Fibroblast of skin of abdomen (primary cell): ENCODE measurements around the gene BMPR1A.
"Not testable (repeated sequence)": the region's sequence is repeated elsewhere in the genome, so short reads cannot be mapped to it uniquely, and the experiment has no call there.

Source experiments
- DNase-seq: peaks from one replicate; pipeline ENCODE4 v3.0.0-alpha.2; 2013

Gene BMPR1A

DNA sequence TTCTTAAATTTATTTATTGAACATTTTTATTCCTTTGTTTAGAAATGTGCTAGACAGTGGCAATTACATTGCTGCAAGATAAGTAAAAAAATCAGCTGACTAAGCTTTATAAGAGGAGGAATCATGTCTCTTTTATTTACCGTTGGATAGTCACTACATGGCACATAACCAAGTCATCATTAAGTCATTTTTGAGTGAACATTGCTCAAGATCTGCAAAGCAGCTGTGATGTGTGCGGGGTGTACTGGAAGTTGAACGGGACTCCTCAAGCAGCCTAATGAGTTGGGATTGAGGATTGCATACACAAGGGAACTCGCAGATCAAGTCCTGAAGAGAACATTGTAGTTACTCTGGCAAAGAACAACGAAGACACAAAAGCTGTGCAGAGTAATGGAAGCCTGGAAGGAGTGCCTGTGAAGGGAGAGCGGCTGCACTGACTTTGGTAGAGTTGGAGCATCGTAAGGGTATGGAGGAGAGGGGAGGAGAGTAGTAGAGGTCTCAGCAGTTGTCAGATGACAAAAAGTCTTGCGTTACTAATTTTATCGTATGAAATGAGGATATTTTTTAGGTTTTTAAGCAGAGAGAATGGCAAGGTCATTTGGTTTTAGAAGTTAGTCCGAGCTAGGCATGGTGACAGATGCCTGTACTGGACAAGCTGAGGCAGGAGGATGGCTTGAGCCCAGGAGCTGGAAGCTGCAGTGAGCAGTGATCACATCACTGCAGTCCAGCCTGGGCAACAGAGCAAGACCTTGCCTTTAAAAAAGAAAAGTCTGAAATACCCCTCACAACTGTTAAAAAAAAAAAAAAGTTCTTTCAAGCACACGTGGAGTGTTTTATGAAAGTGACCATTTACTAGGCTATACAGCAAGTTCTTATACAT lies 95.1 kb downstream of the BMPR1A start:
- DNase-seq: peak; percentile 84

DNA sequence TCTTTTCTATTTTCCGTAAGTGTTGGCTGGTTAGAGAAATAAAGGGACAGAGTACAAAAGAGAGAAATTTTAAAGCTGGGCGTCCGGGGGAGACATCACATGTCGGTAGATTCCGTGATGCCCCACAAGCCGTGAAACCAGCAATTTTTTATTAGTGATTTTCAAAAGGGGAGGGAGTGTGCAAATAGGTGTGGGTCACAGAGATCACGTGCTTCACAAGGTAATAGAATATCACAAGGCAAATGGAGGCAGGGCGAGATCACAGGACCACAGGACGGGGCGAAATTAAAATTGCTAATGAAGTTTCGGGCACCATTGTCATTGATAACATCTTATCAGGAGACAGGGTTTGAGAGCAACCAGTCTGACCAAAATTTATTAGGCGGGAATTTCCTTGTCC lies 97.2 kb downstream of the BMPR1A start:
- not testable (repeated sequence) for DNase-seq

DNA sequence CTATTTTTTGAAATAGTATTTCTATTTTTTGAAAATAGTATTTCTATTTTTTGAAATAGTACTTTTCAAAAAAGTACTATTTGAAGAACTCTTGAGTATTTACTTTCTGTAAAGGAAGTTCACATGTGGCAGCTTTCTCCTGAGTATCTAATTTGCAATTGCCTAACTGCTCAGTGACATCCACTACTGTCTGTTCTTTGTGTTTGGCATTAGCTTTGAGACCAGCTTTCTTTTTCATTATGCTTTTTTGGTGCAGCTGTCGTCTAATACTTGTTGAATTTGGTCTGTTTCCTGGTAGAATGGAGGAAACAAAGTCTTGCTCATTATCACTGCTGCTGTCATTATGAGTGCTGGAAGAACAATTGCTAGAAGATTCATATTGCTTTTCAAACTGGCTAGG lies 99.1 kb downstream of the BMPR1A start:
- no peak for DNase-seq

DNA sequence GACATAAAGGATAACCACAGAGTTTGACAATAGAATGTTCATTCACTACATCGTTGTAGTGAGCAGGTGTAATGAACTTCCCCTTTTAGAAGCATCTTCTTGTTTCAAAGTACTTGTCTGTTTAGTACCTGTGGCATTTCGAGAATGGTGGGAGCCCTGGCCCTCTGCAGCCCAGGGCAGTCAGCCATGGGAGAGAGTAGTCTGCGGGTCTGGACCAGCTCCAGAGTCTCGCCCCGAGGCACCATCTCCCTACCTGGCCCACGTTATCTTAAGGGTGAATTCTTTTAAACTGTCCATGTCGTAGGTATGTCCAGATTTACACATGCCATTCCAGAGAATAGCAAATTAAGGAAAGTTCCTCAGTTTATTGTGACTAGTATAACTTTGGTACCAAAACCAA lies 99.7 kb downstream of the BMPR1A start:
- DNase-seq: no peak

DNA sequence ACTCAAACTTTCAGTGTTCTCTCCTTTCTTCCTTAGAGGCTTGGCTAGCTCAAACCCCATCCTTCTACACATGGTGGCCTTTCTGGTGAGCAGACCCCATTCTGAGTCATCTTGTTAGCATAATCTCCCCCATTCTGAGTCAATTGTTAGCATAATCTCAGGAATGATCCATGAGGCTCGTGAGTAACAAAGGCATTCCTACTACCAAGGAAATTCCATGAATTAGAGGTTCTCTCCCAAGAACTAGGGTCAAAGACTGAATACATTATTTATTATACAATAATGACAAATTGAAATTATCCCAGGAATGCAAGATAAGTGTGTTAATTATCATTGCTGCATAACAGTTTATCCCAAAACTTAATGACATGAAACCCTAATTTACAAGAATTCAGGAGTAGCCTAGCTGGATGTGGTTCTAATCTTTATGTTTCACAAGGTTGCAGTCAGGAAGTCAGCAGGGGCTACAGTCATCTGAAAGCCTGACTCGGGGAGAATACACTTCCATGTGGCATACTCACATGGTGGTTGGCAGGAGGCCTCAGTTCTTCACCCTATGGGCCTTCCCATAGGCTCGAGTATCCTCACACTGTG lies 100.8 kb downstream of the BMPR1A start:
- peak; percentile 87 for DNase-seq

DNA sequence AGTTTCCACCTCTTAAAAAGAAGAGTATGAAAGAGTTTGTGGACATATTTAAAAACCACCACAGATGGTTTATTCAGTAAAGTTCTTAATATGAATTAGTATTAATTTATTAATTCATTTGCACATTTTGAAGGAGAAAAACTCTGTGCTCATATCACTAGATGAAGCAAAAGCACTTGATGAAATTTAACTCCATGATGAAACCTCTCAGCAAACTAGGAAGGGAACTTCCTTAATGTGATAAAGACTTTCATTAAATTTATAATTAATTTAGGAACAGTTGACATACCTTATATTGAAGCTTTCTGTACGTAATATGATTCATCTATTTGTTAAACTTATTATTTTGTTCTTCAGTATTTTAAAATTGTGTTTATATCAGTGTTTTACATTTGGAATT lies 101.6 kb downstream of the BMPR1A start:
- no peak for DNase-seq

DNA sequence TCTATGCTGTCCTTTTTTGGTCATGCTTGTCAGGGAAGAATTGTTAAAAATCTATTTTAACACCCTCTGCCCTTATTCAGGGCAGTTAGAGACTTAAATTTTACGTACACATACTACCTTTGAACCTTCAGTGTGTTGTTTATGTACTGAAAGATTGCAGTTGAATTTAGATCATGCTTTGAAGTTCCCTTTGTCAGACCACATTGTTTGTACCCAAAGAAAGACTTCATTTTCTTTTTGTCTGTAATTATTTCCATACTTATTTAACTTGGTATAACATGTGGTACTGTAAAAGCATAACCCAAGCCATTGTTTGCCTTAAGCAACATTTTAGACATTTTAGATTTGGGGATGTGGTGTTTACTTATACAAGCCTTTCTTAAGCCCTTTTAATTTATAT lies 104.9 kb downstream of the BMPR1A start:
- DNase-seq: no peak

DNA sequence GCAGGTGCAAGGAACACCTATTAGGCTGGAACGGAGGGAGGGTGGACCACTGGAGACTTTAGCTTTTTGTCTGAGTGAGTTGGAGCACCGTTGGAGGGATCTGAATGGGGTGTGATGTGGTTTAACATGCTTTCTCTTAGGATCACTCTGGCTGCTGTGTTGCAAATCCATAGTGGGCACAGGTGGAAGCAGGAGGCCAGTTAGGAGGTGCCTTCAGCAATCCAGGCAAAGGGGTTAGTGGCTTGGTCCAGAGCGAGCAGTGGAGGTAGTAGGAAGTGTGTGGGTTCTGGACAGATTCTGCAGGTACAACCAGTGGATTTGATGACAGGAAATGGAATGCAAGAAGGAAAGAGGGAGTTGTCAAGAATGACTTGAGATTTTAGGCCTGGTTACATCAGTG lies 106.0 kb downstream of the BMPR1A start:
- DNase-seq: no peak

DNA sequence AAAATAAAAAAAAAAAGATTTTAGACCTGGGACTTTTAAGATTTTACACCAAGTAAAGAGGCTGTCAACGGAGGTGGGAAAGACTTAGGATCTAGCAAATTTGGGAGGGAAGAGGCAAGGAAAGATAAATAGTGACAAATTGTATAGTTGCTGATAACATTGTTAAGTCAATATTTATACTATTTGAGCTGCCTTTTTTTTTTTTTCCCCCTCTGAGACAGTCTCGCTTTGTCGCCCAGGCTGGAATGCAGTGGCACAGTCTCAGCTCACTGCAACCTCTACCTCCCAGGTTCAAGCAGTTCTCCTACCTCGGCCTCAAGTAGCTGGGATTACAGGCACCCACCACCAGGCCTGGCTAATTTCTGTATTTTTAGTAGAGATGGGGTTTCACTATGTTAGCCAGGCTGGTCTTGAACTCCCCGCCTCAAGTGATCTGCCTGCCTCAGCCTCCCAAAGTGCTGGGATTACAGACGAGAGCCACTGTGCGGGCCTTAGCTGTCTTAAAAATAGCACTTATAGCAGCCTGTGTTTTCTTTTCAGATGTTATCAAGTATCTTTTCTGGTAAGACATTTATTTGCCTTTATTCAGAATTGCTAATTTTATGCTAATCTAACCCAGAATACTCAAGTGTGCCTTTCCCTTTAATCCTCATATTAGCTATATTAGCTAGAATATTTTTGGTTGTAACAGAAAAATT lies 106.5 kb downstream of the BMPR1A start:
- no peak for DNase-seq

DNA sequence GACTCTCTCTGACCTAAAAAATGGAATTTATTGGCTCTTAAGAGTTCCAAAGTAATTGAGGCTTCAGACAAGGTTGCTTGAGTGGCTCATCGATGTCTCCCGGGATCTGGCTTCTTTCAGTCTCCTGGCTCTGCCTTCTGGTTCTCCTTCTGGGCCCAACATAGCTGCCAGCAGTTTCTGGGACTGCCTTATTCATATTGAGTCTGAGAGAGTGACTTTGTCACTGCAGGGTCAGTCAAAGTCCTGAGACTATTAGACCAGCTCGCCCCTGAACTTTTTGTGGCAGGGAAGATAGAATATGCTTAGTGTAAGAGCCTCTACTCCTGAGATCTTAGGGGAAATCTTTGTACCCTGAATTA lies 107.0 kb downstream of the BMPR1A start:
- DNase-seq: no peak

DNA sequence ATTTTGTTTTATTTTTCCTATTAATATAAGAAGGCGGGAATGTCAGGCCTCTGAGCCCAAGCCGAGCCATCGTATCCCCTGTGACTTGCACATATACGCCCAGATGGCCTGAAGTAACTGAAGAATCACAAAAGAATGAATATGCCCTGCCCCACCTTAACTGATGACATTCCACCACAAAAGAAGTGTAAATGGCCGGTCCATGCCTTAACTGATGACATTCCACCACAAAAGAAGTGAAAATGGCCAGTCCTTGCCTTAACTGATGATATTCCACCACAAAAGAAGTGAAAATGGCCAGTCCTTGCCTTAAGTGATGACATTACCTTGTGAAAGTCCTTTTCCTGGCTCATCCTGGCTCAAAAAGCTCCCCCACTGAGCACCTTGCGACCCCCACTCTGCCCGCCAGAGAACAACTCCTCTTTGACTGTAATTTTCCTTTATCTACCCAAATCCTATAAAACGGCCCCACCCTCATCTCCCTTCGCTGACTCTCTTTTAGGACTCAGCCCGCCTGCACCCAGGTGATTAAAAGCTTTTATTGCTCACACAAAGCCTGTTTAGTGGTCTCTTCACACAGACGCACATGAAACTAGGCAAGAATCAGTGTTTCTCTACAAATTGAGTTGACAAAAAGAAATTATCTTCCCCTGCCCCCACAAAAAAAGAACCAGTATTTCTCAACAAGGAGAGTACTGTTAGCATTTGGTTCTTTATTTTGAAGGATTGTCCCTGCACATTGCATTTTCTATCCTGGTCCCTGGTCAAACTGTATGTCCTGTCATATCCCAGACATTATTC lies 108.8 kb downstream of the BMPR1A start:
- DNase-seq: not testable (repeated sequence)

DNA sequence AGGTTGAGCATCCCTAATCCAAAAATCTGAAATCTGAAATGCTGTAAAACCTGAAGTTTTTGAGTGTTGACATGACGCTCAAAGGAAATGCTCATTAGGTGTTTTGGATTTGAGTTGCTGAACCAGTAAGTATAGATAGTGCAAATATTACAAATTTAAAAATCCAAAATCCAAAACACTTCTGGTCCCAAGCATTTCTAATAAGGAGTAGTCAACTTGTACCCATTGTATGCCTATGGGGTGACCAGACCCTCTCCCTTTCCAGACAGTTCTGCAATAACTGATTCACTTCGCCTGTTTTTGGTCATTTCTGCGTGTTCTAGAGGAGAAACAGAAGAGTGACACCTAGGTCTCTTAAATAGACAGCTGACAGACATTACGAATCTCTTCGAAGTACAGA lies 110.7 kb downstream of the BMPR1A start:
- DNase-seq: no peak

DNA sequence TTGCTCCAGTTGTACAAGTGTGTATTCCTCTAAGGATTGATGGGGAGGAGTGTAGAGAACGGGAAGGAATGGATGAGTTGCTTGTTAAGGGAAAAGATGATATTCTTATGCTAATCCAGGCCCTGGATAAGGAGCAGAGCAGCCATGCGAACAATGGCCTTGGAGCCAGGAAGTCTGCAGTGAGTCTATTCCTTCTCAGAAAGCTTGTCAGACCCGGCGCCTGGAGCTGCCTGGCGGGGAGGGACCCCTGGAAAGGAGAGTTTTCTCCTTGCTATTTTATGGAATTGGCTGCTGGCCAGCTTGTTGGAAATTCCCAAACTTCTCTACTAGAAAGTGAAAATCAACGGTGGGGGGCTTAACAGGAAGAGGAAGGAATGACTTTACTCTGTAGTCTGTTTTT lies 111.9 kb downstream of the BMPR1A start:
- DNase-seq: peak; percentile 68

DNA sequence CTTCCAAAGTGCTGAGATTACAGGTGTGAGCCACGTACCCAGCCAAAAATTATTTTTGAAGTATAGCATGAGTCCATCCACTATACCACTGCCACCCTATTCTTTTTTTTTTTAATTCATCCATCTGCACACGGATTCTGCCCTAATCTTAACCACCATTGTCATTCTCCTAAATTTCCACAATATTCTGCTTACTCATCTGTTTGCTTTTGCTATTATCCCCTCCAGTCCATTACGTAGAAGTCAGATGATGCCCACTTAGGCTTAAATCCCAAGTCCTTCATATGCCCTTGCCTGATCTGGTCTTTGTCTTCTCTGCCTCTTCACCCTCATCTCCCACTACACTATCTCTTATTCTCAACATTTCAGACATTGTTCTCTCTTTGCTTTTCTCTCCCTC lies 114.3 kb downstream of the BMPR1A start:
- no peak for DNase-seq

DNA sequence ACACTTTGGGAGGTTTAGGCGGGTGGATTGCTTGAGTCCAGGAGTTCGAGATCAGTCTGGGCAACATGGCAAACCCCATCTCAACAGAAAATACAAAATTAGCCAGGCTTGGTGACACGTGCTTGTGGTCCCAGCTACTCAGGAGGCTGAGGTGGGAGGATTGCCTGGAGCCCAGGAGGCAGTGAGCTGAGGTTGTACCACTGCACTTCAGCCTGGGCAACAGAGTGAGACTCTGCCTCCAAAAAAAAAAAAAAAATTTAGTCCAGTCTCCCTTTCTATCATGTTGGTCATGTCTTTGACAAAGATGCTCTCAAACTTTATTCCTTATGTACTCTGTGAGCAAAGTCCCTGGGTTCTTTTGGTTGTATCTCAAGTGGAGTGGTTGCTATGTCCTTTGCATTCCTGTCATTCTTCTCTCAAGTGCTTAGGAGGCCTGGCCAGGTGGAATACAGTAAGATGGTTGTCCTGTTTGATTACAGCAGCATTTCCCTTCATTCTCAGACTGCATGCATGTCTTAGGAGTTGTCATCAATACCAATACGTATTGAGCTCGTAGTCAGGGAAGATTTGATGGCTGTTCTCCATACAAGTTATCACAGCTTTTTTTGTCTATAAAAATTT lies 115.3 kb downstream of the BMPR1A start:
- no peak for DNase-seq

DNA sequence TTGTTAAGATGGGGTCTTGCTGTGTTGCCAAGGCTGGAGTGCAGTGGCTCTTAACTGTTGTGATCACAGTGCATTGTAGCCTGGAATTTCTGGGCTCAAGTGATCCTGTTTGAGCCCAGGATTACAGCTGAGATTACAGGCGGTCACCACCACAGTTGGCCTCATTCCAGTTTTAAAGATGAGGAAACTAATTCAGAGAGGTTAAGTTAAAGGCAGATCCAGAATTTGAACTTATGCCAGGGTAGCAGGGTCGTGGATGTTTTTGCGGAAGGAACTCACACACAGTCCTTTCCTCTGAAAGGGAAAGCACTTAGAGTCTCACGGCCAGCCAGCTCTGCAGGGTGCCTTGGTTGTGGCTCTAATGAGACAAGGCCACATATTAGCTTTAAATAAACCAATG lies 116.3 kb downstream of the BMPR1A start:
- no peak for DNase-seq

DNA sequence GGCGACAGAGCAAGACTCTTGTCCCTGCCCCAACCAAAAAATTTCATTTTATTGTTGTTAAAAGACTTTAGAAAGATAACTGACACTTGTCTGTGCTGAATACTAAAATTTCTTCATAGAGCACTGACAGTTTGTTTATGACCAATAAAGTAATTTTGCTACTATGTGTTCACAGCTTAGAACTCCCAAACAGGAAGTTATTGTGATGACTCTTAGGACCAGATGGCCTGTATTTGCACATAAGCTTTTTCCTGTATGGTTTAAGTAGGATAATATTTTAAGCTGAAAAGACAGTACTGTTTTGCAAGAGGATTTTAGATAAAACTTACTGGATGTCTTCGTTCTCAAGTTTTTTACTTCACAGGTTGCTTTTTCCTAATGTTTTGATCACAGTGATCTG lies 120.3 kb downstream of the BMPR1A start:
- peak; percentile 43 for DNase-seq

DNA sequence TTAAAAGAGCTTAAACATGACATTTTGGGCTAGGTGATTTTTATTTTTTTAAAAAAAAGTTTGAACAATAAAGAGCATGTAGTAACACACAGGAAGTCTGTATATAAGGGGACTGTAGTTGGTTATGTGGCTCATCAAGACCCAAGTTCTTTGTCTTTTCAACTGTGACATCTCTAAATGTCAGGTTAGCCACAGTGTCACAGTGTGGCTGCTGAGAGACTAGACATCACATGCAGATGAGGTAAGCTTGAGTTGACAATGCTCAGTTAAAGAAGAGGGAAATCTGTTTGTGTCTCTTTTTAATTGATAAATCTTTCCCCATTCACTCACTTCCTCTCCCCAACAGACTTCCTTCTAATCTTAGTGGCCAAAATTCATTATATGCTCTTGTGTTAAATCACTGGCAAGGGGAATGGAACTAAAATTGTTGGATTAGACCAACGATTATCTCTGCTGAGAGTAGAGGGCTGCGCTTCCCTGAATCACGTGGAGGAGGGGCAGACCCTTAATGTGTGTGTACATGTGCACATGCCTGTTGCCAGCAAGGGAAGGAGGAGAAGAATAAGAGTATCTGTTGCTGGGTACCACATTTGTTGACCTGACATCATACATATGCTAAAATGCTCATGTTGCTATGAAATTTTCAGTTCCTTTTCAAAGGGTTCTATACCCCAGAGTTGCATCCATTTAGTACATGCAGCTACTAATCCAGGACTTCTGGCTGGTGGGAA lies 122.7 kb downstream of the BMPR1A start:
- DNase-seq: no peak

DNA sequence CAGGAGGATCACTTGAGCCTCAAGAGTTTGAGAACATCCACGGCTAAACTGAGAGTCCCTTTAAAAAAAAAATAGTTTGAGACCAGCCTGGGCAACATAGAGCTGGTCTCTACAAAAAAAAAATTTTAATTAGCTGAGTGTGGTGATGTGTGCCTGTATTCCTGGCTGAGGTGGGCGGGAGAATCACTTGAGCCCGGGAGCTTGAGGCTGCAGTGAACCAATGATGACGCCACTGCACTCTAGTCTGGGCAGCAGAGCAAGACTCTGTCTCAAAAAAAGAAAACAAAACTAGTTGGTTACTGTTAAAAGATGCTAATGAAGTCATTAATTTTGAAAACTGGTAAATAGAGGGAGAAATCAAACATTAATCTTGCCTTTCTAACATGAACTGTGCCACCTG lies 124.6 kb downstream of the BMPR1A start:
- no peak for DNase-seq

DNA sequence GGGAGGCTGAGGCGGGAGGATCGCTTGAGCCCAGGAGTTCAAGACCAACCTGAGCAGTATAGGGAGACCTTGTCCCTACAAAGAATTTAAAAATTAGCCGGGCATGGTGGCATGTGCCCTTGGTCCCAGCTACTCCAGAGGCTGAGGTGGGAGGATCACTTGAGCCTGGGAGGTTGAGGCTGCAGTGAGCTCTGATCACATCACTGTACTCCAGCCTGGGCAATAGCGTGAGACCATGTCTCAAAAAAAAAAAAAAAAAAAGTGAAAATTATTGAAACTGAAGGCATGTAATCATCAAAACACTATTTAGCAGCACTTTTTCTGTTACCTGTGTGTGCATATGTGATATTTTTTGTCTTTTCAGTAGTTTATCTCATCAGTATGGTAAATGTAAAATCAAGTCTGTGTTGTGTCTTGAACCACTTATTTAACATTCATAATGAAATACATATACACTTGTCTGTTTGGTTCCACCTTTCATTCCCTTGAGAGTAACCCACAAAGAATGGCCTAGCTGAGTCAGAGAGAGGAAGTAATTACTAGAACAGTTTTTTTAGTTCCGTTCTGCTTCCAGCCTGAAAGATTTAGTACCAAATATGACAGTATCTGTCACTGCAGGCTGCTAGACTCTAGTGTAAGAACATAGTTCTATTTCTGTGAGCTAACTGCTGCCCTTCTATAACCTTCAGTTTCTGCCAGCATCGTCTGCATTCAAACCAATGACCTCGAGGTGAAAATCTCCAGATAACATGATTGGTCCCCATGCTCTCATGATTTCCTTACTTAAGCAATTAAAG lies 132.4 kb downstream of the BMPR1A start:
- peak; percentile 66 for DNase-seq

DNA sequence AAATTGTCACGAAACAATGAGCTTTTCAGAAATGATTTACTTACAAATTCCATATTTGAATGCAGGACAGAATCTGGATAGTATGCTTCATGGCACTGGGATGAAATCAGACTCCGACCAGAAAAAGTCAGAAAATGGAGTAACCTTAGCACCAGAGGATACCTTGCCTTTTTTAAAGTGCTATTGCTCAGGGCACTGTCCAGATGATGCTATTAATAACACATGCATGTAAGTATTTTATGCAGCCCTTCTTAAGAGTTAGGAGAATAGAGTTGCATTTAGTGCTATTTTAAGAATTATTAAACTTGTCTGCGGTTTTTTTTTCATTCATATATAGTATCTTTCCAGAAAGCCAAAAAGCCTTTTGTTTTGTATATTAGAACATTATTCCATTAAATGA lies 133.6 kb downstream of the BMPR1A start:
- DNase-seq: no peak
